ENCODE data around the gene STK32C.

DNA sequence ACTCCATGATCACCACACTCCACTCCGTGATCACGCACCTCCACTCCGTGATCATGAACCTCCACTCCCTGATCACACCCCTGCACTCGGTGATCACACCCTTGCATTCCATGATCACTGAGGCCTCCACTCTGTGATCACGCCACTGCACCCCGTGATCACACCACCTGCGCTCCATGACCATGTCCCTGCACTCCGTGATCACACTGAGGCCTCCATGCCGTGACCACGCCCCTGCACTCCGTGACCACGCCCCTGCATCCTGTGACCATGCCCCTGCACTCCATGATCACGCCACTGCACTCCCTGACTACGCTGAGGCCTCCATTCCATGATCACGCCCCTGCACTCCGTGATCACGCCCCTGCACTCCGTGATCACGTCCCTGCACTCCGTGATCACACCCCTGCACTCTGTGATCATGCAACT, 27.1 kb downstream of the STK32C start:
- TF ChIP-seq POLR2AphosphoS5 (IDR thresholded peaks at IDR 0.05; ENCODE audit: insufficient read depth in 1 of 2, low read depth in 1 of 2) = no peak
- TF ChIP-seq, protein P1, sequence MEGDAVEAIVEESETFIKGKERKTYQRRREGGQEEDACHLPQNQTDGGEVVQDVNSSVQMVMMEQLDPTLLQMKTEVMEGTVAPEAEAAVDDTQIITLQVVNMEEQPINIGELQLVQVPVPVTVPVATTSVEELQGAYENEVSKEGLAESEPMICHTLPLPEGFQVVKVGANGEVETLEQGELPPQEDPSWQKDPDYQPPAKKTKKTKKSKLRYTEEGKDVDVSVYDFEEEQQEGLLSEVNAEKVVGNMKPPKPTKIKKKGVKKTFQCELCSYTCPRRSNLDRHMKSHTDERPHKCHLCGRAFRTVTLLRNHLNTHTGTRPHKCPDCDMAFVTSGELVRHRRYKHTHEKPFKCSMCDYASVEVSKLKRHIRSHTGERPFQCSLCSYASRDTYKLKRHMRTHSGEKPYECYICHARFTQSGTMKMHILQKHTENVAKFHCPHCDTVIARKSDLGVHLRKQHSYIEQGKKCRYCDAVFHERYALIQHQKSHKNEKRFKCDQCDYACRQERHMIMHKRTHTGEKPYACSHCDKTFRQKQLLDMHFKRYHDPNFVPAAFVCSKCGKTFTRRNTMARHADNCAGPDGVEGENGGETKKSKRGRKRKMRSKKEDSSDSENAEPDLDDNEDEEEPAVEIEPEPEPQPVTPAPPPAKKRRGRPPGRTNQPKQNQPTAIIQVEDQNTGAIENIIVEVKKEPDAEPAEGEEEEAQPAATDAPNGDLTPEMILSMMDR (IDR thresholded peaks at IDR 0.05) = no peak
